Aorta (tissue), 5 donors: ENCODE measurements around the gene ASRGL1. TPM values are rescaled to one million over a fixed set of nuclear protein-coding genes. Genes with fewer than 3 reads are reported as not detected.

Experiments
- ATAC-seq: fragments of 200-7000 bp; cut with Tn5 transposase; one replicate; pipeline ENCODE4 v1.9.1; 2022; ENCODE audit warnings: moderate library complexity; ENCODE audit not compliant: low FRiP score
- DNase-seq, 2 donors: peaks; one replicate each; pipeline ENCODE4 v3.0.0-alpha.2; 2020
- H3K27ac ChIP-seq, 2 donors: one replicate each; pipeline ENCODE4 v1.5.1; 2013; ENCODE audit warnings: low read length in 2 of 2, mild to moderate bottlenecking in 2 of 2, moderate library complexity in 2 of 2, control low read depth in 1 of 2, inconsistent platforms in 1 of 2, low read depth in 1 of 2
- H3K27me3 ChIP-seq, 2 donors: one replicate each; pipeline ENCODE4 v1.6.1; 2013; ENCODE audit warnings: control low read depth in 1 of 2, low read length in 1 of 2, mild to moderate bottlenecking in 1 of 2, moderate library complexity in 1 of 2; ENCODE audit not compliant: insufficient read depth in 2 of 2, control insufficient read depth in 1 of 2
- H3K36me3 ChIP-seq, 2 donors: one replicate each; pipeline ENCODE4 v1.6.1; 2013; ENCODE audit warnings: control low read depth in 1 of 2, low read length in 1 of 2, mild to moderate bottlenecking in 1 of 2; ENCODE audit not compliant: insufficient read depth in 2 of 2, control insufficient read depth in 1 of 2
- H3K4me1 ChIP-seq, 2 donors: one replicate each; pipeline ENCODE4 v1.6.1; 2013; ENCODE audit warnings: low read length in 2 of 2, control low read depth in 1 of 2, mild to moderate bottlenecking in 1 of 2, moderate library complexity in 1 of 2; ENCODE audit not compliant: insufficient read depth in 2 of 2, control insufficient read depth in 1 of 2
- H3K4me3 ChIP-seq, 2 donors: one replicate each; pipeline ENCODE4 v1.5.1; 2013; ENCODE audit warnings: low read length in 2 of 2, control low read depth in 1 of 2, mild to moderate bottlenecking in 1 of 2
- H3K9me3 ChIP-seq: one replicate; pipeline ENCODE4 v1.6.1; 2013; ENCODE audit warnings: mild to moderate bottlenecking, low read length; ENCODE audit not compliant: control insufficient read depth
- WGBS, 2 donors: extraction: QIAGEN DNeasy Blood & Tissue Kit; methylation state at CpG; one replicate each; pipeline ENCODE4 v1.1.7; 2013; 5-methylcytosine and 5-hydroxymethylcytosine counted together
- intact Hi-C, 2 donors: fragments of 100-400 bp; cut with DNase I; formaldehyde crosslinking; loops; one replicate each; pipeline versions ENCODE4 v1.14.2 to v1.15.0; 2022
- polyA plus RNA-seq, 2 donors: library from polyadenylated mRNA; stranded (reverse); fragments of 200-250 nt; gene quantifications; one replicate each; pipeline ENCODE4 v1.2.3, GENCODE V29; 2013
- total RNA-seq, 2 donors: library from RNA; stranded (reverse); fragmentation: NEBNext Ultra II Directional; extraction: Animal tissue kit (Norgen Biotek cat#: 25700); gene quantifications; one replicate each; pipeline ENCODE4 v1.2.1, GENCODE V29; 2021
- donor health status: healthy with polysubstance abuse.
- donor health status: Bipolar disorder and iron deficiency.
- donor health status: DM: no; HTN: no; CAD: no.
- donor health status: DM: no; HTN: no; CAD: no.
- donor health status: DM: yes; HTN: yes; CAD: no.

The ASRGL1 gene
- total and polyA plus RNA-seq, 4 donors, result 3.0 to 10.8 (median 5.8) TPM

GRCh38 chr11:62419943-62420342, 82.7 kb downstream of the ASRGL1 start:
- no peaks in the 10 kb centered on the region for H3K4me1 ChIP-seq
- no peaks in the 10 kb centered on the region for H3K27me3 ChIP-seq
- no peak for ATAC-seq
- intact Hi-C loops, result no loop called here
- DNase-seq, result no peak
- no peak overlapping the region for H3K4me3 ChIP-seq
- H3K9me3 ChIP-seq, result no peaks in the 10 kb centered on the region
- no peaks in the 10 kb centered on the region for H3K36me3 ChIP-seq
- H3K27ac ChIP-seq, result no peak overlapping the region
- 12 to 20% methylated on average over 1 of the region's 1 CpG for WGBS, 2 donors

- Histone ChIP-seq H3K4me1 (no peaks in the 10 kb centered on the region), H3K36me3 (no peaks in the 10 kb centered on the region), H3K27ac (no peak overlapping the region), H3K4me3 (no peak overlapping the region), H3K27me3 (no peaks in the 10 kb centered on the region), H3K9me3 (no peaks in the 10 kb centered on the region)
- 96 to 98% methylated on average over 3 of the region's 3 CpGs for WGBS, 2 donors
- intact Hi-C loops, result no loop called here
- no peak for ATAC-seq
- DNase-seq, result no peak
Measured at GRCh38 chr11:62420882-62421281, 83.6 kb downstream of the ASRGL1 start.

- no peaks in the 10 kb centered on the region for H3K9me3 ChIP-seq
- intact Hi-C loops, result no loop called here
- no peak overlapping the region for H3K4me3 ChIP-seq
- no peaks in the 10 kb centered on the region for H3K4me1 ChIP-seq
- 84 to 87% methylated on average over 7 of the region's 7 CpGs for WGBS, 2 donors
- H3K27ac ChIP-seq, result no peak overlapping the region
- no peaks in the 10 kb centered on the region for H3K36me3 ChIP-seq
- no peaks in the 10 kb centered on the region for H3K27me3 ChIP-seq
- DNase-seq, result no peak
- ATAC-seq, result no peak
Measured at GRCh38 chr11:62421996-62422395, 84.7 kb downstream of the ASRGL1 start.

GRCh38 chr11:62423012-62423411, 85.8 kb downstream of the ASRGL1 start:
- no peak for DNase-seq
- intact Hi-C loops, result no loop called here
- ATAC-seq, result no peak
- Histone ChIP-seq H3K36me3 (no peaks in the 10 kb centered on the region), H3K9me3 (no peaks in the 10 kb centered on the region), H3K4me3 (no peak overlapping the region), H3K27me3 (no peaks in the 10 kb centered on the region), H3K27ac (no peak overlapping the region), H3K4me1 (no peaks in the 10 kb centered on the region)
- 82 to 87% methylated on average over 4 of the region's 4 CpGs for WGBS, 2 donors

GRCh38 chr11:62427630-62428233, 90.5 kb downstream of the ASRGL1 start:
- ATAC-seq (no peak), DNase-seq (no peak)
- Histone ChIP-seq H3K4me1 (no peaks in the 10 kb centered on the region), H3K27ac (no peak overlapping the region), H3K9me3 (no peaks in the 10 kb centered on the region), H3K27me3 (no peaks in the 10 kb centered on the region), H3K4me3 (no peak overlapping the region), H3K36me3 (no peaks in the 10 kb centered on the region)
- WGBS, 2 donors, result 71 to 75% methylated on average over 6 of the region's 6 CpGs
- intact Hi-C loops, result no loop called here

GRCh38 chr11:62428871-62429560, 91.8 kb downstream of the ASRGL1 start:
- no peaks in the 10 kb centered on the region for H3K4me1 ChIP-seq
- intact Hi-C loops, result no loop called here
- no peaks in the 10 kb centered on the region for H3K27me3 ChIP-seq
- no peaks in the 10 kb centered on the region for H3K36me3 ChIP-seq
- no peak overlapping the region for H3K27ac ChIP-seq
- H3K9me3 ChIP-seq, result no peaks in the 10 kb centered on the region
- 58 to 63% methylated on average over 8 of the region's 8 CpGs for WGBS, 2 donors
- DNase-seq, result no peak
- ATAC-seq, result no peak
- no peak overlapping the region for H3K4me3 ChIP-seq

- WGBS, 2 donors, result 73 to 82% methylated on average over 3 of the region's 3 CpGs
- DNase-seq (no peak), ATAC-seq (peak; percentile 52)
- no peak overlapping the region for H3K27ac ChIP-seq
- no peaks in the 10 kb centered on the region for H3K36me3 ChIP-seq
- H3K9me3 ChIP-seq, result no peaks in the 10 kb centered on the region
- no peaks in the 10 kb centered on the region for H3K4me1 ChIP-seq
- H3K4me3 ChIP-seq, result no peak overlapping the region
- no peaks in the 10 kb centered on the region for H3K27me3 ChIP-seq
- intact Hi-C loops, result loop anchor here in 1 of 2 donors (5.0 kb wide), 1 partner anchor 77 kb away; no protein-coding TSS in a partner anchor
Measured at GRCh38 chr11:62430425-62430824, 93.2 kb downstream of the ASRGL1 start.

GRCh38 chr11:62431171-62431901, 94.1 kb downstream of the ASRGL1 start:
- 43 to 57% methylated on average over 11 of the region's 11 CpGs for WGBS, 2 donors
- H3K27ac ChIP-seq, result no peak overlapping the region
- no peaks in the 10 kb centered on the region for H3K36me3 ChIP-seq
- no peaks in the 10 kb centered on the region for H3K27me3 ChIP-seq
- no peak for ATAC-seq
- H3K4me3 ChIP-seq, result no peak overlapping the region
- intact Hi-C loops, result loop anchor here in 1 of 2 donors (5.0 kb wide), 1 partner anchor 76 kb away; no protein-coding TSS in a partner anchor
- DNase-seq, result no peak
- H3K4me1 ChIP-seq, result no peaks in the 10 kb centered on the region
- H3K9me3 ChIP-seq, result no peaks in the 10 kb centered on the region
